ENCODE results near the gene NELFE.

DNA sequence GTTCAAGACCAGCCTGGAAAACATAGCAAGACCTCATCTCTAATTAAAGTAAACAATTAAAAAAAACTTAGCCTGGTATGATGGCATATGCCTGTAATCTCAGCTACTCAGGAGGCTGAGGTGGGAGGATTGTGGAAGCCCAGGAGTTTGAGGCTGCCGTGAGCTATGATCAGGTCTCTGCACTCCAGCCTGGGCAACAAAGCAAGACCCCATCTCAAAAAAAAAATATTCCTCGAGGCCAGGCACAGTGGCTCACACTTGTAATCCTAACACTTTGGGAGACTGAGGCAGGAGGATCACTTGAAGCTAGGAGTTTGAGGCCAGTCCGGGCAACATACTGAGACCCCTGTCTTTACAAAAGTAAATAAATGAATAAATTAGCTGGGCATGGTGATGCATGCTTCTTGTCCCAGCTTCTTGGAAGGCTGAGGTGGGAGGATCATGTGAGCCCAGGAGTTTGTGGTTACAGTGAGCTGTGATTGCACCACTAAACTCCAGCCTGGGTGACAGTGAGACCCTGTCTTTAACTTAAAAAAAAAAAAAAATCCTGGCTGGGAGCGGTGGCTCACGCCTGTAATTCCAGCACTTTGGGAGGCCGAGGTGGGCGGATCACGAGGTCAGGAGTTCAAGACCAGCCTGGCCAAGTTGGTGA, 40.6 kb downstream of the NELFE start:
- TF ChIP-seq, protein P1, sequence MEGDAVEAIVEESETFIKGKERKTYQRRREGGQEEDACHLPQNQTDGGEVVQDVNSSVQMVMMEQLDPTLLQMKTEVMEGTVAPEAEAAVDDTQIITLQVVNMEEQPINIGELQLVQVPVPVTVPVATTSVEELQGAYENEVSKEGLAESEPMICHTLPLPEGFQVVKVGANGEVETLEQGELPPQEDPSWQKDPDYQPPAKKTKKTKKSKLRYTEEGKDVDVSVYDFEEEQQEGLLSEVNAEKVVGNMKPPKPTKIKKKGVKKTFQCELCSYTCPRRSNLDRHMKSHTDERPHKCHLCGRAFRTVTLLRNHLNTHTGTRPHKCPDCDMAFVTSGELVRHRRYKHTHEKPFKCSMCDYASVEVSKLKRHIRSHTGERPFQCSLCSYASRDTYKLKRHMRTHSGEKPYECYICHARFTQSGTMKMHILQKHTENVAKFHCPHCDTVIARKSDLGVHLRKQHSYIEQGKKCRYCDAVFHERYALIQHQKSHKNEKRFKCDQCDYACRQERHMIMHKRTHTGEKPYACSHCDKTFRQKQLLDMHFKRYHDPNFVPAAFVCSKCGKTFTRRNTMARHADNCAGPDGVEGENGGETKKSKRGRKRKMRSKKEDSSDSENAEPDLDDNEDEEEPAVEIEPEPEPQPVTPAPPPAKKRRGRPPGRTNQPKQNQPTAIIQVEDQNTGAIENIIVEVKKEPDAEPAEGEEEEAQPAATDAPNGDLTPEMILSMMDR (conservative IDR thresholded peaks at IDR 0.05): no peak
- no peak for TF ChIP-seq ZFX (IDR thresholded peaks at IDR 0.05)

Data from C4-2B (cell line).